Urinary bladder (tissue), 4 donors: ENCODE results near the gene ZSCAN25. TPM values are rescaled to one million over a fixed set of nuclear protein-coding genes. Genes with fewer than 3 reads are reported as not detected.
"Not testable (repeated sequence)": the region's sequence is repeated elsewhere in the genome, so short reads cannot be mapped to it uniquely, and the experiment has no call there.

ENCODE experiments used
- DNase-seq: peaks from one replicate; pipeline ENCODE4 v3.0.0-alpha.2; 2015; ENCODE audit errors: extremely low spot score
- H3K27ac ChIP-seq: one replicate; pipeline ENCODE4 v1.5.1; 2013; ENCODE audit warnings: low read depth, mild to moderate bottlenecking, moderate library complexity
- H3K36me3 ChIP-seq: one replicate; pipeline ENCODE4 v1.6.1; 2013; ENCODE audit warnings: mild to moderate bottlenecking, moderate library complexity; ENCODE audit not compliant: insufficient read depth
- H3K4me1 ChIP-seq: one replicate; pipeline ENCODE4 v1.6.1; 2013; ENCODE audit warnings: mild to moderate bottlenecking, moderate library complexity; ENCODE audit not compliant: insufficient read depth
- H3K4me3 ChIP-seq: one replicate; pipeline ENCODE4 v1.5.1; 2013; ENCODE audit warnings: low read depth, low read length
- WGBS: extraction: QIAGEN DNeasy Blood & Tissue Kit; methylation state at CpG from one replicate; pipeline ENCODE4 v1.1.7; 2013; 5-methylcytosine and 5-hydroxymethylcytosine counted together
- polyA plus RNA-seq: library from polyadenylated mRNA; stranded (reverse); fragments of 200-250 nt; gene quantifications from one replicate; pipeline ENCODE4 v1.2.3, GENCODE V29; 2013
- total RNA-seq: library from RNA; depleted of rRNA; stranded (reverse); fragments of >200 nt; gene quantifications from one replicate; pipeline ENCODE4 v1.2.3, GENCODE V29; 2014
- donor health status: healthy with polysubstance abuse.
- donor health status: healthy.

ZSCAN25 gene
- 12.7 TPM for total RNA-seq
- polyA plus RNA-seq, result 7.9 TPM

- Histone ChIP-seq H3K4me1 (peaks cover 2% of the 10 kb centered on the region), H3K36me3 (no peaks in the 10 kb centered on the region), H3K4me3 (peak within 1 kb of the TSS; percentile 93), H3K27ac (peak within 1 kb of the TSS; percentile 63)
- peak; percentile 81 for DNase-seq
- WGBS, result under 1% methylated on average over 60 of the region's 60 CpGs
Measured at GRCh38 chr7:99616359-99617191, at the start of gene ZSCAN25. TSS of gene ZSCAN25 (plus strand) at chr7:99616946. CDS start at chr7:99619607, 2,661 bp downstream.

- H3K27ac ChIP-seq, H3K4me1 ChIP-seq, DNase-seq, H3K4me3 ChIP-seq, H3K36me3 ChIP-seq: not testable (repeated sequence)
- WGBS, result 97% methylated on average over 7 of the region's 7 CpGs
Measured at GRCh38 chr7:99568770-99569169, 48.0 kb upstream of the ZSCAN25 start.

DNA sequence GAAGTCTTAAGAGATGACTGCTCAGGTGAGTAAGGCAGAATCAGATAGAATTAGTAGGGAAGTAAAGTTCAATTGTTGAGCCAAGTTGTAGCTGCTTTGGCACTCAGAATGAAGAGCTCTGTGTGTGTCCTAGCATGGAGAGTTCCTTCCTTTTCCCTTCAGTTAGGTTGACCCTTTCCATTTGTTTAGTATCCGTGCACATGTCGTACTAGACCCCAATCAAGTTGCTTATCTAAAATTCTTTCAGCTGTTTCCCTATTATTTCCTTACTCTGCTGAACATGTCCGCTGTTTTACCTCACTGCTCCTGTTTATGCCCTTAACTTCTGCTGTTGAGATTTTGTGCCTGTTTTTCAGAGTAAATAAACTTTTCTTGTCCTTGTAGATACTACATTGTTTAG lies 45.0 kb upstream of the ZSCAN25 start:
- H3K27ac ChIP-seq, result no peak overlapping the region
- no peak overlapping the region for H3K4me3 ChIP-seq
- WGBS, result 79% methylated on average over 3 of the region's 3 CpGs
- DNase-seq, result no peak
- H3K4me1 ChIP-seq, result no peaks in the 10 kb centered on the region
- H3K36me3 ChIP-seq, result peaks cover 4% of the 10 kb centered on the region

DNA sequence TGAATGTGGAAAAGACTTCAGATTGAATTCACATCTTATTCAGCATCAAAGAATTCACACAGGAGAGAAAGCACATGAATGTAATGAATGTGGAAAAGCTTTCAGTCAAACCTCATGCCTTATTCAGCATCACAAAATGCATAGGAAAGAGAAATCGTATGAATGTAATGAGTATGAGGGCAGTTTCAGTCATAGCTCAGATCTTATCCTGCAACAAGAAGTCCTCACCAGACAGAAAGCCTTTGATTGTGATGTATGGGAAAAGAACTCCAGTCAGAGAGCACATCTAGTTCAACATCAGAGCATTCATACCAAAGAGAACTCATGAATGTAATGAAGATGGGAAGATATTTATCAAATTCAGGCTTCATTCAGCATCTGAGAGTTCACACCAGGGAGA lies 43.5 kb upstream of the ZSCAN25 start:
- H3K4me1 ChIP-seq, result no peaks in the 10 kb centered on the region
- no peak overlapping the region for H3K4me3 ChIP-seq
- DNase-seq, result no peak
- peaks cover 4% of the 10 kb centered on the region for H3K36me3 ChIP-seq
- 97% methylated on average over 1 of the region's 1 CpG for WGBS
- H3K27ac ChIP-seq, result no peak overlapping the region

DNA sequence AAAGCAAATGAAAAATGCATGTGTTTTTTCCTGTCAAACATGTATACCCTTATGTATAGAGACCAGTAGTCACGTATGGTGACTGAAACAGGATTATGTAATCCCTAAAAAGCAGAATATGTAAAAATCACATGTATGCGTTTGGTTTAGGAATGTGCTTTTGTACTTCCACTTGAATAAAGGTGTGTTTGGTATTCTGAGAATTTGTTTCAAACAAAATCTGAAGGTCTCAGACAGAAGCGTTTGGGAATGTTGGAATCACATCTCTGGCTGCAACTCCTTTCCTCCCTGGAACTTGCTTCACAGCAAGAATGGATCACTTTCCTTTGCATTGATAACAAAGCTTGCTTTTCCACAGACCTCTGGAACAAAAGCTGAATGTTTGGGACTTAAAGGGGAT lies 40.5 kb upstream of the ZSCAN25 start:
- WGBS, result 76% methylated on average over 3 of the region's 3 CpGs
- Histone ChIP-seq H3K36me3 (peaks cover 4% of the 10 kb centered on the region), H3K4me1 (no peaks in the 10 kb centered on the region), H3K27ac (no peak overlapping the region), H3K4me3 (no peak overlapping the region)
- no peak for DNase-seq

DNA sequence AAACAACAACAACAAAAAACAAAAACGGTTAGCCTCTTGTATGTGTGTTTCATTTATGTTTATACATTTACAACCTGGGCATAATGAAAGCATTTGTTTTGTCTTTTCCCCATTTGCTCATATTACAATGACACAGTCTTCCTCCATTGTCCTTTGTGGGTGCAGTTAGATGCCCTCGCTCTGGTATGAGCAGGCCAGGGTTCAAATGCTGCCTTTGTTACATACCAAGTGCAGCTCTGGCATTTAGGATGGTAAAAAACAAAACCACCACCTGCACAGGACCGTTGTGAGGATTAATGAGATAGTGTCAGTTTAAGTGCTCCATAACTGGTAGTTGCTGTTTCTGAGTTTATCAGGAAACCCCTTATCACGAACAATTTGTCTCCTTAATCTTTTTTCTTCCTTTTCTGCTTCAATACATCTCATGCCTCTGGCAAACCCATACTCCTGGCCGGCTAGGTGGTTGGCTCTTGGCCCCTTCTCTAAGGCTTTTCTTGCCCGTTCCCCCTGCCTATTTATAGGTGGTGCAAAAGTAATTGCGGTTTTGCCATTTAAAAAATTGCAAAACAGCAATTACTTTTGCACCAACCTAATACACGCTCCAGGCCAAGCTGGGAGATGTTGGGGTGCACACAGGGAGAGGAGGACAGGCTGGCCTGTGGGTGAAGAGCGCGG lies 37.3 kb upstream of the ZSCAN25 start:
- Histone ChIP-seq H3K36me3 (no peaks in the 10 kb centered on the region), H3K4me1 (no peaks in the 10 kb centered on the region), H3K27ac (no peak overlapping the region), H3K4me3 (no peak overlapping the region)
- 43% methylated on average over 10 of the region's 10 CpGs for WGBS
- DNase-seq, result no peak

GRCh38 chr7:99579956-99580777 lies 36.6 kb upstream of the ZSCAN25 start:
- DNase-seq, result no peak
- Histone ChIP-seq H3K4me3 (peak overlapping the region; percentile 53), H3K36me3 (no peaks in the 10 kb centered on the region), H3K4me1 (no peaks in the 10 kb centered on the region), H3K27ac (no peak overlapping the region)
- WGBS, result 1% methylated on average over 54 of the region's 54 CpGs

GRCh38 chr7:99580778-99581332 lies 35.9 kb upstream of the ZSCAN25 start:
- 45% methylated on average over 4 of the region's 4 CpGs for WGBS
- not testable (repeated sequence) for H3K4me1 ChIP-seq, H3K27ac ChIP-seq, H3K36me3 ChIP-seq, DNase-seq
- H3K4me3 ChIP-seq, result peak overlapping the region; percentile 53

DNA sequence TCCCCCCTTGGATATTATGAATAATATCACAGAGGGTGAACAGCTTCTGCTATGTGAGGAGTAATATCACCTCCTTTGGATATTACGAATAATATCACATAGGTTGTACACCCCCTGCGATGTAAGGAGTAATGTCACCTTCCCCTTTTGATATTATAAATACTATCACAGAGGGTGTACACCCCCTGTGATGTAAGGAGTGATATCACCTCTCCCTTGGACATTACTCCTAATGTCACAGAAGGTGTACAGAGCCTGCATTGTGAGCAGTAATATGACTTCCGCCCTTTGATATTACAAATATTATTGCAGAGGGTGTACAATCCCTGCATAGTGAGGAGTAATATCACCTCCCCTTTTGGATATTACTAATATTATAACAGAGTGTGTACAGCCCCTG lies 27.9 kb upstream of the ZSCAN25 start:
- Histone ChIP-seq H3K27ac (no peak overlapping the region), H3K36me3 (no peaks in the 10 kb centered on the region), H3K4me3 (no peak overlapping the region), H3K4me1 (no peaks in the 10 kb centered on the region)
- 86% methylated on average over 3 of the region's 3 CpGs for WGBS
- DNase-seq, result no peak

GRCh38 chr7:99594948-99595745 lies 21.6 kb upstream of the ZSCAN25 start:
- no peak for DNase-seq
- Histone ChIP-seq H3K36me3 (no peaks in the 10 kb centered on the region), H3K4me3 (no peak overlapping the region), H3K4me1 (no peaks in the 10 kb centered on the region), H3K27ac (no peak overlapping the region)
- 75% methylated on average over 7 of the region's 7 CpGs for WGBS

- Histone ChIP-seq H3K4me3 (no peak overlapping the region), H3K4me1 (no peaks in the 10 kb centered on the region), H3K36me3 (no peaks in the 10 kb centered on the region), H3K27ac (no peak overlapping the region)
- 94% methylated on average over 1 of the region's 1 CpG for WGBS
- DNase-seq, result no peak
Measured at GRCh38 chr7:99596408-99596955, 20.3 kb upstream of the ZSCAN25 start.

DNA sequence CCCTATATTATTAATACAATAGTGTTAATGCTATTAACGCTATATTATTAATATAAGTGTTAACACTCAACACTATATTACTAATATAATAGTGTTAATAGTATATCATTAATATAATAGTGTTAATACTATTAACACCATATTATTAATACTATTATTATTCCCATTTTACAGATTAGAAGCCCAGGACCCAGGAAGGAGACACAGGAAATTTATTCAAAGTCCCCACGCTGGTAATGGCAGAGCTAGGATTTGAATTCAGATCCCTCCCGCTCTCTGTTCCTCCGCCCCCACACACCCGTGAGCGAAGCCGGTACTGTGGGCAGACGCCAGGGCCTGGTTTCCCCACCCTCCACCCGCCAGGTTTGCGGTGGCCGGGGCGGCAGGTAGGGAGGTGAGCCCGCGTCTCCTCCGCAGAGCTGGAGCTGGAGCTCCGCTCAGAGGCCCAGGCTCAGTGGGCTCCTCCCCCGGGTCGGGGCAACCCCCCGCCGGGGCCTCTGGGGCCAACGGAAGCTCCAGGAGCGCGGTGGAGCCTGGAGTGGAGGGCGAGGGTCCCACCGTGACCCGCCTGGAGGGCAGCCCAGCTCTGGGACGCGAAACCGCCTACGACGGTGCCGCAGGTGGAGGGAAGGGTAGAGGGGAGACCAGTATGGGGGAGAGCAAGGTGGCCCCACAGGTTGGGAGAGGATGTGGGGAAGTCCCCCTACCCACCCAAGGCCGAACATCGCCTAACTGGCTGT lies 18.8 kb upstream of the ZSCAN25 start, which contains the start of gene TMEM225B:
TMEM225B (plus strand) TSS at position 506 of the 740 bp plus-strand sequence. CDS start 6,122 bp downstream, outside the sequence.
- 49% methylated on average over 34 of the region's 34 CpGs for WGBS
- H3K36me3 ChIP-seq, result no peaks in the 10 kb centered on the region

More for the DNA sequence above, 18.8 kb upstream of the ZSCAN25 start, which contains the start of gene TMEM225B:
- H3K4me1 ChIP-seq, result no peaks in the 10 kb centered on the region
- no peak within 1 kb of the TSS for H3K27ac ChIP-seq
- no peak for DNase-seq
- no peak within 1 kb of the TSS for H3K4me3 ChIP-seq
